GM10266 (cell line): ENCODE data around the gene PRIM1.

ENCODE experiments used
- DNase-seq: peaks from one replicate; pipeline ENCODE4 v3.0.0; 2012; ENCODE audit errors: extremely low spot score
- TF ChIP-seq, protein P1 (sequence below): IDR thresholded peaks from 2 replicates; pipeline ENCODE4 v1.5.1; 2012; ENCODE audit warnings: mild to moderate bottlenecking, low read depth; ENCODE audit not compliant: control insufficient read depth, insufficient read depth; ENCODE audit errors: missing control alignments

The PRIM1 gene

DNA sequence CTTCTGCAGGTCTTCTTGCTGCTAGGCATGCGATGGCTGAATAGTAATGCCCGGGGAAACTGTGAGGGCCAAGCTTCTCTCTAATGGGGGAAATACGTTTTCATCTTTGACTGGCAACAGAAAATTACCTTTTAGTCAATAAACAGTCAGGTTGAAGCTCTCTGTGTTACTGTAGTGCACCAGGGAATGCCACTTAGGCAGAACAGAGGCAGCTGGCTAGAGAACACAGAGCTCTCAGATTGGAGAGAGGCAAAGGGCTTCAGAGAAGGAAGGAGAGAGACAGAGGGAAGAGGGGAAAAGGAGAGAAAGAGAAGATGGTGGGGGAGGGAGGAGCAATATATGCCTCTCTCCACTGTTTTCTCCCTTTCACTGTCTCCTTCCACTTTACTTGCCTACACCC is 17.7 kb upstream of the PRIM1 start:
- DNase-seq: no peak
- TF ChIP-seq, protein P1, sequence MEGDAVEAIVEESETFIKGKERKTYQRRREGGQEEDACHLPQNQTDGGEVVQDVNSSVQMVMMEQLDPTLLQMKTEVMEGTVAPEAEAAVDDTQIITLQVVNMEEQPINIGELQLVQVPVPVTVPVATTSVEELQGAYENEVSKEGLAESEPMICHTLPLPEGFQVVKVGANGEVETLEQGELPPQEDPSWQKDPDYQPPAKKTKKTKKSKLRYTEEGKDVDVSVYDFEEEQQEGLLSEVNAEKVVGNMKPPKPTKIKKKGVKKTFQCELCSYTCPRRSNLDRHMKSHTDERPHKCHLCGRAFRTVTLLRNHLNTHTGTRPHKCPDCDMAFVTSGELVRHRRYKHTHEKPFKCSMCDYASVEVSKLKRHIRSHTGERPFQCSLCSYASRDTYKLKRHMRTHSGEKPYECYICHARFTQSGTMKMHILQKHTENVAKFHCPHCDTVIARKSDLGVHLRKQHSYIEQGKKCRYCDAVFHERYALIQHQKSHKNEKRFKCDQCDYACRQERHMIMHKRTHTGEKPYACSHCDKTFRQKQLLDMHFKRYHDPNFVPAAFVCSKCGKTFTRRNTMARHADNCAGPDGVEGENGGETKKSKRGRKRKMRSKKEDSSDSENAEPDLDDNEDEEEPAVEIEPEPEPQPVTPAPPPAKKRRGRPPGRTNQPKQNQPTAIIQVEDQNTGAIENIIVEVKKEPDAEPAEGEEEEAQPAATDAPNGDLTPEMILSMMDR: no peak

DNA sequence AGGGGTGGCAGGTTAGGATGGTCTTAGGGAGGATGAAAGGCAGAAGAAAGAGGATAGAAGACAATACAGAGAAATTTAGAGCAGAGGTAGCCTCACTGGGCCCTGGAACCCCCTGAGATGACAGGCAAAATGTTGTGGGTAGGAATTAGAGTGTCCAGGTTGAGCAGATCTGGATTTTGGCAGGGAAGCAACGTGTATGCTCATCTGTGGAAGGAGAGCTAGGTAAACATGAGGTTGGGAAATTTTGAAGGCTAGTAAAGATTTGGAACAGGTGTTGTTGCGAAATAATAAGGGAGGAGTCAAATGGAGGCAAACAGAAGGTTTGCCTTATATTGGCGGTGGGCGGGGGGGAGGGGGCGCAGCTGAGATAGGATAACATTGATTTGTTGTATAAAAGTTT is 16.3 kb upstream of the PRIM1 start:
- no peak for DNase-seq
- TF ChIP-seq, protein P1: no peak

DNA sequence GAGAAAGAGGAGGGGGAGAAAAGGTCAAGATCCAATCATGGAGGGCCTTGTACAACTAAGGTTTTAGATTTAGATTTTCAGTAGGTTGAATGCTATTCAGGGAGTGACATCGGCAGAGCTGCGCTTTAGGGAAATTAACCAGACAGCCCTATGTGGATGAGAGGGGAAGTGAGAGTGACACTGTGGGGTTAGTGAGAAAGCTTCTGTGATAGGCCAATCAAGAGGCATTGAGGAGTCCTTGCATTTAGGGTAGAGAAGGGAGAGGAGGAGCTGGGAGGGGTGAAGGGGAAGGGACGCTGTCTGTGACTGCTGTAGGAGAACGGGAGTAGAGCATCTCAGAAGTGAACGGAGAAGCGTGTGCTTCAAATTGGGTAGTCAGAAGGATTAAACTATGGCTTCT is 14.4 kb upstream of the PRIM1 start:
- TF ChIP-seq, protein P1: no peak
- DNase-seq: peak; percentile 72

DNA sequence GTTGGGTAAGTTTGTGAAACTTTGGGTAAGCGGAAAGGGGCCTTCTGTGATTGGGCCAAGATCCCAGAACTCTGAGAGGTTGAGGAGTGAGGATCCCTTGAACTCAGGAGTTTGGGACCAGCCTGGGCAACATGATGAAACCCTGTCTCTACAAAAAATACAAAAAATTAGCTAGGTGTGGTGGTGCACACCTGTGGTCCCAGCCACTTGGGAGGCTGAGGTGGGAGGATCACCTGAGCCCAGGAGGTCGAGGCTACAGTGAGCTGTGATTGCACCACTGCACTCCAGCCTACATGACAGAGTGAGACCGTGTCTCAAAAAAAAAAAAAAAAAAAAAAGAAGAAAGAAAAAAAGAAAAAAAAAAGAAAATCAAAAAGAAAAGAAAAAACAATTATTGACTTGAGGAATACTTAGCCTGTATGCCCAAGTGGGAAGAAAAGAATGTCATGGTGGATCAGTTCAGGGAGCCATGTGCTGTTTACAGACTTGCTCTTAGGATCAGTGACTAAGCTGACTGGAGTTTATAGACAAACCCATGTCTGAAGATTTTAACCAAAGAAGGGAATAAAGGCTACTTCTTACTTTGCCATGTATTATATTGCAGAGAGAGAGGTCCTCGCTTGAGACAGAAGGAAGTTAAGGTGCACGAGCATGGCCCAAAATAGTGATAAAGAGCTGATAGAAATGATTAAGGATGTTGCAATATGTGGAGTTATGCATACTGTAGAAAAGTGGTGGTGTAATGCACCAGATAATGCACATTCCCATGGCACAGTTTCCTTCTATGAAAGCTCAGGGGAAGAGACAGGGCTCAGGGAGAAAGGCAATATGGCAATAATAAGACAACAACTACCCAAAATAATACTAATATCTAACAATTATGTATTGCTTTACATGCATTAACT is 11.9 kb upstream of the PRIM1 start:
- TF ChIP-seq, protein P1: no peak
- DNase-seq: no peak

DNA sequence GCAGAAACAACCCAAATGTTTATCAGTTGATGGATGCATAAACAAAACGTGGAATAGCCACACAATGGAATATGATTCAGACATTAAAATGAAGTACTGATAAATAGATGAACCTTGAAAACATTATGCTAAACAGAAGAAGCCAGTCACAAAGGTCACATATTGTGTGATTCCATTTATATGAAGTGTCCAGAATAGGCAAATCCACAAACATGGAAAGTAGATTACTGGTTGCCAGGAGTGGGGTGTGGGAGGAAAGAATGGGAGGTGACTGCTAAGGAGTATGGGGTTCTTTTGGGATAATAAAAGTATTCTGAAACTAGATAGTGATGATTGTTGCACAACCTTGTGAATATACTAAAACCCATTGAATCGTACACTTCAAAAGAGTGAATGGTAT is 9.7 kb upstream of the PRIM1 start:
- DNase-seq: no peak
- TF ChIP-seq, protein P1: no peak

DNA sequence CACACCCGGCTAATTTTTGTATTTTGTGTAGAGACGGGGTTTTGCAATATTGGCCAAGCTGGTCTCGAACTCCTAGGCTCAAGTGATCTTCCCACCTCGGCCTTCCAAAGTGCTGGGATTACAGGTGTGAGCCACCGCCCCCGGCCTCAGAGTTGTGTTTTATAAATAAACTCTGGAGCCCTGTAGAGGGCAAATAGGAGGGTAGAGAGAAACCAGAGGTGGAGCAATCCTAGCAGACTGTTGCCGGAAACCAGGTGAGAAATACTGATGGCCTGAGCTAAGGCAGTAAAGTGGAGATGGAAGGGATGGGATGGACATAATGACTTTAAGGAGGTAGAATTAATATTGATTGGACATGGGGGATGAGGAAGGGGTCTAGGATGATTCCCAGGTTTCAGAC is 8.3 kb upstream of the PRIM1 start:
- TF ChIP-seq, protein P1: no peak
- DNase-seq: no peak

DNA sequence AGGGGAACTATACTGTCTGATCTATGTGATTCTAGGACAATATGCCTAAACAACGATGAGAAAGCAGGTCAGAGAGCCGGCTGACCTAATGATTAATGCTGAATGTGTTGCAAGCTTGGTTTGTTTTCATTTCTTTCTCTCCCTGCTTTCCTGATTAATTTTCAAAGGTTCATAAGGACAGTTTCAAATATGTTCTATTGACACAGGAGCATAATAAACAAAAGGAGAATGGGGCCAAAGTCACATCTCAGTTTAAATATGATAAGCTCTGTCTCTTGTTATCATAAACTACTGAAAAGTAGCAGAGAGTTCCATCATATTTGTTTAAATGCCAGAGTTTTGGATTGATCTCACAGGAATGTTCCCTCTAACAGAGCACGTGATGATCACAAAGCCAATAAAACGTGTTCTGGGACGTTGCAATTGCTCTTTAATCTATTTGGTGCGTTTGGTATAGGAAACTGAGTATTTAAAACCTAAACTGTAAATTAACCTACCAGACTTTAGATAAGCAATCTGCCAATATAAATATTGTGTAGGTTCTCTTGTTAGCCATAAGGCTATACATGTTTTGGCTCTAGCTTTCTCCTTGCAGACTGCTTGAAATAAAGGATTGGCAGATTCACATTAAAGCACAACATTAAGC is 7.3 kb upstream of the PRIM1 start:
- TF ChIP-seq, protein P1: no peak
- DNase-seq: no peak
